Measurements from ENCODE around the gene CHMP6.

CHMP6 gene

GRCh38 chr17:80981929-80982425 lies 9.7 kb upstream of the CHMP6 start:
- Histone ChIP-seq H2AFZ (ENCODE audit: low read length) (no peak overlapping the region), H3K4me3 (ENCODE audit: low read length, poor library complexity, severe bottlenecking) (no peak overlapping the region), H3K36me3 (ENCODE audit: insufficient read depth, low read length) (no peaks in the 10 kb centered on the region), H4K20me1 (ENCODE audit: insufficient read depth, low read length, poor library complexity, severe bottlenecking) (no peaks in the 10 kb centered on the region), H3F3A (ENCODE audit: low read depth) (no peaks in the 10 kb centered on the region), H3K4me2 (ENCODE audit: low read depth, low read length, poor library complexity, severe bottlenecking) (no peak overlapping the region), H3K27me3 (ENCODE audit: insufficient read depth, low read length, poor library complexity, severe bottlenecking) (no peaks in the 10 kb centered on the region), H3K79me2 (ENCODE audit: insufficient read depth, low read length) (no peaks in the 10 kb centered on the region), H3K9me3 (ENCODE audit: insufficient read depth, low read depth, low read length) (no peaks in the 10 kb centered on the region), H3K9me2 (replicated peaks; ENCODE audit: low read depth, low read length) (no peaks in the 10 kb centered on the region), H3K9ac (ENCODE audit: low read depth, low read length, poor library complexity, severe bottlenecking) (no peak overlapping the region), H3K4me1 (ENCODE audit: insufficient read depth, low read length, poor library complexity, severe bottlenecking) (no peaks in the 10 kb centered on the region)
- TF ChIP-seq, protein P1, sequence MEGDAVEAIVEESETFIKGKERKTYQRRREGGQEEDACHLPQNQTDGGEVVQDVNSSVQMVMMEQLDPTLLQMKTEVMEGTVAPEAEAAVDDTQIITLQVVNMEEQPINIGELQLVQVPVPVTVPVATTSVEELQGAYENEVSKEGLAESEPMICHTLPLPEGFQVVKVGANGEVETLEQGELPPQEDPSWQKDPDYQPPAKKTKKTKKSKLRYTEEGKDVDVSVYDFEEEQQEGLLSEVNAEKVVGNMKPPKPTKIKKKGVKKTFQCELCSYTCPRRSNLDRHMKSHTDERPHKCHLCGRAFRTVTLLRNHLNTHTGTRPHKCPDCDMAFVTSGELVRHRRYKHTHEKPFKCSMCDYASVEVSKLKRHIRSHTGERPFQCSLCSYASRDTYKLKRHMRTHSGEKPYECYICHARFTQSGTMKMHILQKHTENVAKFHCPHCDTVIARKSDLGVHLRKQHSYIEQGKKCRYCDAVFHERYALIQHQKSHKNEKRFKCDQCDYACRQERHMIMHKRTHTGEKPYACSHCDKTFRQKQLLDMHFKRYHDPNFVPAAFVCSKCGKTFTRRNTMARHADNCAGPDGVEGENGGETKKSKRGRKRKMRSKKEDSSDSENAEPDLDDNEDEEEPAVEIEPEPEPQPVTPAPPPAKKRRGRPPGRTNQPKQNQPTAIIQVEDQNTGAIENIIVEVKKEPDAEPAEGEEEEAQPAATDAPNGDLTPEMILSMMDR (conservative IDR thresholded peaks at IDR 0.05; ENCODE audit: low read length) = no peak
- TF ChIP-seq EZH2phosphoT487 (IDR thresholded peaks at IDR 0.05; ENCODE audit: borderline replicate concordance) = no peak

GRCh38 chr17:80982426-80982974 lies 9.1 kb upstream of the CHMP6 start:
- Histone ChIP-seq H3F3A (ENCODE audit: low read depth) (no peaks in the 10 kb centered on the region), H3K9me2 (replicated peaks; ENCODE audit: low read depth, low read length) (no peaks in the 10 kb centered on the region), H2AFZ (ENCODE audit: low read length) (no peak overlapping the region), H3K9me3 (ENCODE audit: insufficient read depth, low read depth, low read length) (no peaks in the 10 kb centered on the region), H3K4me3 (ENCODE audit: low read length, poor library complexity, severe bottlenecking) (no peak overlapping the region), H4K20me1 (ENCODE audit: insufficient read depth, low read length, poor library complexity, severe bottlenecking) (no peaks in the 10 kb centered on the region), H3K36me3 (ENCODE audit: insufficient read depth, low read length) (no peaks in the 10 kb centered on the region), H3K9ac (ENCODE audit: low read depth, low read length, poor library complexity, severe bottlenecking) (no peak overlapping the region), H3K27me3 (ENCODE audit: insufficient read depth, low read length, poor library complexity, severe bottlenecking) (no peaks in the 10 kb centered on the region), H3K4me1 (ENCODE audit: insufficient read depth, low read length, poor library complexity, severe bottlenecking) (no peaks in the 10 kb centered on the region), H3K79me2 (ENCODE audit: insufficient read depth, low read length) (no peaks in the 10 kb centered on the region), H3K4me2 (ENCODE audit: low read depth, low read length, poor library complexity, severe bottlenecking) (no peak overlapping the region)
- TF ChIP-seq EZH2phosphoT487 (IDR thresholded peaks at IDR 0.05; ENCODE audit: borderline replicate concordance) = no peak
- TF ChIP-seq, protein P1 (conservative IDR thresholded peaks at IDR 0.05; ENCODE audit: low read length) = no peak

GRCh38 chr17:80983545-80983944 lies 8.1 kb upstream of the CHMP6 start:
- no peaks in the 10 kb centered on the region for H3K36me3 ChIP-seq (ENCODE audit: insufficient read depth, low read length)
- H4K20me1 ChIP-seq (ENCODE audit: insufficient read depth, low read length, poor library complexity, severe bottlenecking) = no peaks in the 10 kb centered on the region
- no peak overlapping the region for H3K4me3 ChIP-seq (ENCODE audit: low read length, poor library complexity, severe bottlenecking)
- H3K9me2 ChIP-seq (replicated peaks; ENCODE audit: low read depth, low read length) = no peaks in the 10 kb centered on the region
- H3K27me3 ChIP-seq (ENCODE audit: insufficient read depth, low read length, poor library complexity, severe bottlenecking) = no peaks in the 10 kb centered on the region
- H3K4me1 ChIP-seq (ENCODE audit: insufficient read depth, low read length, poor library complexity, severe bottlenecking) = no peaks in the 10 kb centered on the region
- H3K9ac ChIP-seq (ENCODE audit: low read depth, low read length, poor library complexity, severe bottlenecking) = no peak overlapping the region
- no peak overlapping the region for H2AFZ ChIP-seq (ENCODE audit: low read length)
- H3K79me2 ChIP-seq (ENCODE audit: insufficient read depth, low read length) = no peaks in the 10 kb centered on the region
- no peak overlapping the region for H3K4me2 ChIP-seq (ENCODE audit: low read depth, low read length, poor library complexity, severe bottlenecking)
- no peaks in the 10 kb centered on the region for H3K9me3 ChIP-seq (ENCODE audit: insufficient read depth, low read depth, low read length)
- no peak for TF ChIP-seq EZH2phosphoT487 (IDR thresholded peaks at IDR 0.05; ENCODE audit: borderline replicate concordance)
- TF ChIP-seq, protein P1 (conservative IDR thresholded peaks at IDR 0.05; ENCODE audit: low read length) = no peak
- no peaks in the 10 kb centered on the region for H3F3A ChIP-seq (ENCODE audit: low read depth)
